ENCODE results near the gene SGTB.
"Not testable (repeated sequence)": the region's sequence is repeated elsewhere in the genome, so short reads cannot be mapped to it uniquely, and the experiment has no call there.

The SGTB gene

GRCh38 chr5:65721720-65722574 lies at the start of gene SGTB, which contains the start of gene NLN:
Gene SGTB, minus strand, starts transcription at chr5:65722109. Its CDS starts 1,302 bp downstream, at chr5:65720807.
Gene NLN, plus strand, starts transcription at chr5:65722205. Its CDS starts 169 bp downstream, at chr5:65722374.
- DNase-seq: peak; percentile 86

- no peak for DNase-seq
These were observed 49.4 kb upstream of the SGTB start for GRCh38 chr5:65771266-65771665.

GRCh38 chr5:65769539-65769938 lies 47.6 kb upstream of the SGTB start:
- DNase-seq: no peak

- DNase-seq: no peak
These were observed 46.9 kb upstream of the SGTB start for GRCh38 chr5:65768723-65769346.

- no peak for DNase-seq
These were observed 45.7 kb upstream of the SGTB start for GRCh38 chr5:65767565-65767964.

- no peak for DNase-seq
These were observed 44.9 kb upstream of the SGTB start for GRCh38 chr5:65766781-65767180.

DNA sequence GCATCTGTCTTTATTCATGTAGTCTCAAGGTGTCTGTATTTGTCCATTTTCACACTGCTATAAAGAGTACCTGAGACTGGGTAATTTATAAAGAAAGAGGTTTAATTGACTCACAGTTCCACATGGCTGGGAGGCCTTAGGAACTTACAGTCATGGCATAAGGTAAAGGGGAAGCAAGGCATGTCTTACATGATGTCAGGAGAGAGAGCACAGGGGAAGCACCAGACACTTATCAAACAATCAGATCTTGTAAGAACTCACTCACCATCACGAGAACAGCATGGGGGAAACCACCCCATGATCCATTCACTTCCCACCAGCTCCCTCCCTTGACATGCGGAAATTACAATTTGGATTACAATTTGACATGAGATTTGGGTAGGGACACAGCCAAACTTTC lies 44.3 kb upstream of the SGTB start:
- DNase-seq: no peak

- DNase-seq: no peak
These were observed 43.7 kb upstream of the SGTB start for GRCh38 chr5:65765582-65765981.

DNA sequence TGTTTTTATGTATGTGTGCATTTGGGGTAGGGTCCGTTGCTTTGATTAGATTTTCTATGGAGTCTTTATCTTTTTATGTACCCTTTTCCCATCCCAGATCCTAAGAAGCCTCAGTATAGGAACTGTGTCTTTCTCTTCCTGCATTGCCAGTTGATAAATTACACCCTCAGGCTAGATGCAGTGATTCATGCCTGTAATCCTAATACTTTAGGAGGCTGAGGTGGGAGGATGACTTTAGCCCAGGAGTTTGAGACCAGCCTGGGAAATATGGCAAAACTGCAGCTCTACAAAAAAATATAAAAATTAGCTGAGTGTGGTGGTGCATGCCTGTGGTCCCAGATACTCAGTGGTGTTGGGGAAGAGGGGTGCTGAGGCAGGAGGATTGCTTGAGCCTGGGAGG lies 40.3 kb upstream of the SGTB start:
- DNase-seq: no peak

DNA sequence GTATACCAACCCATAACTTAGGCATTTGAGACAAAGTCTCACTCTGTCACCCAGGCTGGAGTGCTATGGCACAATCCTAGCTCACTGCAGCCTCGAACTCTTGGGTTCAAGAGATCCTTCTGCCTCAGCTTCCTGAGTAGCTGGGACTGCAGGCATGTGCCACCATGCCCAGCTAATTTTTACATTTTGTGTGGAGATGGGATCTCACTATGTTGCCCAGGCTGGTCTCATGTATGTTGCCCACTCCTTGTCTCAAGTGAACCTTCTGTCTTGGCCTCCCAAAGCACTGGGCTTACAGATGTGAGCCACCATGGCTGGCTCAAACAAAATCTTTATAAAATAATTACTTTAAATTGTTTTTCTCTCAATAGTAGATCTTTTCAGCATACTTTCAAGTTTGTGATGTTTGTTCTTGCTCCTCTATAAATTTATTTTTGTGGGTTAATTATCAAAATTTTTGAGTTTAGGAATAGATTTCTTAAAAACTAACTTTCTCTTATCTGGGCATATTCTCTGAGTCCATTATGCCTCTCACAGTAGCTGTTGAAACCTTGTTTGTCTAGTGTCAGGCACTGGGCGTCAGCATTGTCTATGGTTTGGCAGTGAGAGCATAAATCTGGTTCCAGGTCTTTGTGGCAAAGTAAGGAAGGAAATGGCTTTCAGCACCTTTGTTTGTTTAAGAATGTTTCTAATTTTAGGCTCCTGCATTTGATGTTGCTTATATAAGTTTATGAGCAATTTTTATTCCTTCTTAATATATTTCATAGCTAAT lies 38.8 kb upstream of the SGTB start:
- DNase-seq: peak; percentile 79

- DNase-seq: no peak
These were observed 36.7 kb upstream of the SGTB start for GRCh38 chr5:65758546-65759144.

- DNase-seq: no peak
These were observed 31.3 kb upstream of the SGTB start for GRCh38 chr5:65753189-65753588.

GRCh38 chr5:65750938-65751337 lies 29.0 kb upstream of the SGTB start:
- DNase-seq: no peak

DNA sequence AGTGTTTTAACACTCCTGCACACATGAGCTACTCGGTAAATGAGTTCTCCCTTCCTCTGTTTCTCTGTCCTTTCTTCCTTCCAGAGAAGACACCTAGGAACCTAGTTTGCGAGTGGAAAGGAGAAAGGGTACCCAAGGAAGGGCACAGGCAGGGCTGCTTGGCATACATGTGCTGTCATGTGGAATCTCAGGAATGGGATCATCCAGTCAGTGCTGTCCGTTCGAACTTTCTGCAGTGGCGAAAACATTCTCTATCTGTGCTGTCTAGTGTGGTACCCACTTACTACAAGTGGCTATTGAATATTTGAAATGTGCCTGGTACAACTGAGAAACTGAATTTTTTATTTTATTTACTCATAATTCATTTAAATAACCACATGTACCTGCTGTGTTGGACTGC lies 28.0 kb upstream of the SGTB start:
- DNase-seq: no peak

GRCh38 chr5:65749221-65749844 lies 27.4 kb upstream of the SGTB start:
- no peak for DNase-seq

DNA sequence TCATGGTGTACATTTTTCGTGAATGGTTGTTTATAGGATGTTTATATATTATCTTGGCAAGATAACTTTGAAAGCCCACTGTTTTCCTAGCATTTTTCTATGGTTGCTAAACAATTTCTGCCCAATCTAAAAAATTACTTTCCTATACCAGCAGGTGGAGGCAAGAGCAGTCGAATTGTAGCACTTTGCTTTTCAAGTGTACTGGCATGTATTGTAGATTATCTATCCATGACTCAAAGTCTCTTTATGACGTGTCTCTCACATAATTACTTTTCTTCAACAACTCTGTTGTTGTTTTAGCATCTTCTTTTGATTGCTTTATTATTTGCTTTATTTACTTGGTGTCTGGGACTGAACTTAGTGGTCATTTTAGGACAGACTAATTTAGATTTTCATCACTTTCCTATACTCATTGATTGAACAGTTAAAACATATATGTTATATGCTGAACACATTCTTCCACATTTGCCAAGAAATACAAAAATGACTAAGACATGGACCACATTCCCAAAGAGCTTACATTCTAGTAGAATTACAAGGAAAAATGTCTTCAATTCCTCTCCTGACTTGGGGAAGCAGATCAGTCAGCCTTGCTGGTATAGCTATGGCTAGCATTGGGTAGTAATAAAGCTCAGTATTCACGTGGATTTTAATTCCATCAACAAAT lies 20.8 kb upstream of the SGTB start:
- peak; percentile 51 for DNase-seq

- no peak for DNase-seq
These were observed 17.3 kb upstream of the SGTB start for GRCh38 chr5:65739162-65739561.

GRCh38 chr5:65738305-65738704 lies 16.4 kb upstream of the SGTB start:
- DNase-seq: no peak

- no peak for DNase-seq
These were observed 15.9 kb upstream of the SGTB start for GRCh38 chr5:65737842-65738241.

GRCh38 chr5:65736011-65736410 lies 14.1 kb upstream of the SGTB start:
- no peak for DNase-seq

- DNase-seq: no peak
These were observed 13.0 kb upstream of the SGTB start for GRCh38 chr5:65734921-65735320.

GRCh38 chr5:65734196-65734775 lies 12.4 kb upstream of the SGTB start:
- not testable (repeated sequence) for DNase-seq
